ENCODE data around the gene VSTM2B.

The VSTM2B gene

DNA sequence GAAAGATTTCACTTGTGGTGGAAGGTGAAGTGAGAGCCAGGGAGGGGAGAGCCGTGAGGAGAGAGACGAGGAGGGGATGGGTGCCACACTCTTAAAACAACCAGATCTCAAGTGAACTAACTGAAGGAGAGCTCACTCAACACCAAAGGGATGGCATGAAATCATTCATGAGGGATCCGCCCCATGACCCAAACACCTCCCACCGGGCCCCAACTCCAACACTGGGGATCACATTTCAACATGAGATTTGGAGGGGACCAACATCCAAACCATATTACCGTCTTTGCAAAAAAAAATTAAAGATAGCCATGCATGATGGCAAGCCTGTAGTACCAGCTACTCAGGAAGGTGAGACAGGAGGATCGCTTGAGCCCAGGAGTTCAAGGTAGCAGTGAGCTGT lies 45.4 kb downstream of the VSTM2B start:
- DNase-seq, result no peak

DNA sequence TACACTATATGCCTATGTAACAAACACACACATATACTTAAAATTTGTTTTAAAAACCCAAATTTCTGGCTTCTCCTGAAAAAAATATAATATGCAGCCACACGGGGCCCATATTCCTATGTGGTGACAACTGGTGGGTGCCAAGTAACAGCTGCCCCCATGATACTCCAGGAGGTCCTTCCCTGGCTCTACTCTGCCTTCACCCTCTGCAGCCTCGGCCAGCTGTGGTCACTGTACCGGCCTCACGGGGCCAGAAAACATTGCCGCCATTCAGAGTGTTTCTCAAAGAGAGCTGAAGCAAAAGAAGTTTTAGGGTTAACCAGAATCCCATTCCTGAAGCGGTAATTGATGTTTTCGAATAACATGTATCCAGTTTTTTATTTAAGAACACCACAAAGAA lies 47.7 kb downstream of the VSTM2B start:
- no peak for DNase-seq

- no peak for DNase-seq
Observed at GRCh38 chr19:29574510-29574909, 48.7 kb downstream of the VSTM2B start.

- DNase-seq, result peak; percentile 35
Observed at GRCh38 chr19:29576046-29576606, 50.3 kb downstream of the VSTM2B start.

- DNase-seq, result peak; percentile 66
Observed at GRCh38 chr19:29576761-29577648, 51.2 kb downstream of the VSTM2B start.

DNA sequence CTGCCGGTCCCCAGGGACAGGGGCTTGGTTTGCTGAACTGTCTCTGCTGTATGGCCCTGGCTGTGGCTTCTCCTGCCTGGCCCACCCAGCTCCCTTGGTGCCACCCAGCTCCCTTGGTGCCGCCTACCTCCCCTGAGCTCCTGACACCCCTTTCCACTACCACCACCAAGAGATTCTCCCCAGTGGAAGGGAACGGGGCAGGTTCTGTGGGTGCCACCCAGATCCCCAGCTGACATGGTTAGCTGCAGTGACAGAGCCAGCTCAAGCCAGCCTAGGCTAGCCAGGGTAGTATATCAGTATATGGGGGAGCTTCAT lies 51.8 kb downstream of the VSTM2B start:
- no peak for DNase-seq

GRCh38 chr19:29578349-29578748 lies 52.6 kb downstream of the VSTM2B start:
- DNase-seq, result no peak

- no peak for DNase-seq
Observed at GRCh38 chr19:29579308-29579910, 53.6 kb downstream of the VSTM2B start.

DNA sequence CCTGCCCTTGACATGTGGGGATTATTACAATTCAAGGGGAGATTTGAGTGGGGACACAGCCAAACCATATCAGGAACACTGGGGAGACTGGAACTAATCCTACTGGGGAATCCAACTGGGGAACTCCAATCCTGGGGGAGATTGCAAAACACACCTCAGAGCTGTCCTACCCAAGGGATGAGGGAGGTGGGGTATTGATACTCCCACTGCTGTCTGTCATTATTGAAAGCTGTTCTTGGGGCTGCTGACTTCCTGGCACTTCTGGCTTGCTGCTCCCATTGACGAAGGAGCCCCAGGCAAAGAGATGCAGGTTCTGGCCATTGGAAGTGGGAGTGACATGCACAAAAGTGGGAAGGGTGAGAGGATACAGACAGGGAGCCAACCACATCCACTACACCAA lies 55.6 kb downstream of the VSTM2B start:
- no peak for DNase-seq

GRCh38 chr19:29583196-29583999 lies 57.6 kb downstream of the VSTM2B start:
- no peak for DNase-seq

- DNase-seq, result no peak
Observed at GRCh38 chr19:29586401-29586800, 60.6 kb downstream of the VSTM2B start.

GRCh38 chr19:29587059-29587458 lies 61.3 kb downstream of the VSTM2B start:
- DNase-seq, result no peak

DNA sequence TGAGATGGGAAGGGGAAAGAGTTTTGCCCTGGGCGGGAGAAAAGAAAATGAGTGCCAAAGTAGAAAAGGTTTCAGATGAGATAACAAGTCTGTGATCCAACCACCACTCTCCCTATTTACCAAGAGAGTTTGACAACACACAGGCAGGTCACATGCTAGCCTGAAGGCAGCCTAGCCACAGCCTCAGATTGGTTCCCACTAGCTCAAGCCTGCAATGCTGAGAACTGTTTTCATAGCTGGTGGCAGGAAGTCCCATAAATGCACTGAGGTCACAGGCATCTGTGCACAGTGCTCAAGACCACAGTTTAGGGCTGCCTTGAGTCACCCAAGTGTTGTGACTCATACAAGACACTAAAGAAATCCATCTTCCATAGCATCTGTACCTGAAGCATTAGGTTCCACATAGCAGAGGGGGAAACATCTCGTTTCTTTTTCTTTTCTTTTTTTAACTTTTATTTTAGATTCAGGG lies 61.8 kb downstream of the VSTM2B start:
- DNase-seq, result peak; percentile 75

DNA sequence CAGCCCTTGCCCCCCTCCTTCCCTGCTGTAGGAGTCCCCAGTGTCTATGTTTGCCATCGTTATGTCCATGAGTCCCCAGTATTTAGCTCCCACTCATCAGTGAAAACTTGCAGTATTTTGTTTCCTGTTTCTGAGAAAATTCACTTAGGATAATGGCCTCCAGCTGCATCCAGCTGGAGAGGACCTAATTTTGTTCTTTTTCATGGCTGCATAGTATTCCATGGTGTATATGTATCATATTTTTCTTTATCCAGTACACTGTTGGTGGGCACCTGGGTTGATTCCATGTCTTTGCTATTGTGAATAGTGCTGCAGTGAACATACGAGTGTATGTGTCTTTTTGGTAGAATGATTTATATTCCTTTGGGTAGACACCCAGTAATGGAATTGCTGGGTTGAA lies 62.3 kb downstream of the VSTM2B start:
- no peak for DNase-seq

DNA sequence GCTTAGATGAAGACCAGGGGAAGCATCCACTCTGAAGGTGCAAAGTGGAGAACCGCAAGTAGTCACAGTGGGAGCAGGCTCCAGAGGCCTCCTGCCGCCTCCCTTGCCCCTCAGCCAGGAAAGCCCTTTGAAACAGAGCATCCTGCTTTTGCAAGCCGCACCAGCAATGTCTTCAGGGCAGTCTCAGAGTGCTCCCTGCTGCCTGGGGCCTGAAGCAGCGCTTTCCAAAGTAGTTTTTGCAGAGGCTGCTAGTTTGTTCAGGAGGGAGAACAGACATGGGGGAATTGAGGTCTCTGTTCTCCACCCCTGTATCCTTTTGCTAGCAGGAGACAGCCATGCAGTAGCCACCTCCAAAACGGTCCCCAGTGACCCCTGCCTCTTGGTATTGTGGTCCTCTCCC lies 64.5 kb downstream of the VSTM2B start:
- DNase-seq, result no peak

GRCh38 chr19:29591670-29592069 lies 65.9 kb downstream of the VSTM2B start:
- DNase-seq, result no peak

GRCh38 chr19:29593869-29594268 lies 68.1 kb downstream of the VSTM2B start:
- DNase-seq, result no peak

GRCh38 chr19:29596080-29596727 lies 70.4 kb downstream of the VSTM2B start:
- no peak for DNase-seq

DNA sequence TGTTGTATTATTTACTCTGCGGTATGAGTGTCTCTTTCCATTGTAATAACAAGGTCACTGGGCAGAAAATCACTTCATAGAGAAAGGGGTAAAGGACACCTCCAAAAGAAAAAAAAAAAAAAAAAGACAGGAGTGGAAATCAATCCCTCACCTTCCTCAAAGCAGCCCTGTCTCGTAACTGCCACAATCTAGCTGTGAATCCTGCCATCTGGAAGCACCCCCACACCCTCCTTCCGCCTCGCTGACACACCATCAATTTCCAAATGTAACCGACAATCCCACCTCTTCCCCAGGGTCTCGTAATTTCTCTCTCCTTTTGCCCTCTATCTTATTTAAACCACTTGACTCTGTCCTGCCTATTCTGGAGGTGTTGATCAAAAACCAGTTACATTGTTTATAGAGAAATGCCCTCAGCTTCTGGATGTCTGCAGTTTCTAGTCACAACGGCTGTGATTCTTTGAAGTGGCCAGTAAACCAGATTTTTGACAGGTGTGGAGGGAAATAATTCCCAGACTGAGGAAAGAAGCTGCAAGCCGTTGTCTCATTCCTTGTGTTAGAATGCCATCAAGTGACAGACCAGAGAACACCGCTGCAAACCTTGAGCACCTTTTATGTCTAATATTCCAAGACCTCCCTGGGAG lies 71.2 kb downstream of the VSTM2B start:
- no peak for DNase-seq

GRCh38 chr19:29598036-29598435 lies 72.2 kb downstream of the VSTM2B start:
- DNase-seq, result no peak

GRCh38 chr19:29598496-29598895 lies 72.7 kb downstream of the VSTM2B start:
- no peak for DNase-seq

DNA sequence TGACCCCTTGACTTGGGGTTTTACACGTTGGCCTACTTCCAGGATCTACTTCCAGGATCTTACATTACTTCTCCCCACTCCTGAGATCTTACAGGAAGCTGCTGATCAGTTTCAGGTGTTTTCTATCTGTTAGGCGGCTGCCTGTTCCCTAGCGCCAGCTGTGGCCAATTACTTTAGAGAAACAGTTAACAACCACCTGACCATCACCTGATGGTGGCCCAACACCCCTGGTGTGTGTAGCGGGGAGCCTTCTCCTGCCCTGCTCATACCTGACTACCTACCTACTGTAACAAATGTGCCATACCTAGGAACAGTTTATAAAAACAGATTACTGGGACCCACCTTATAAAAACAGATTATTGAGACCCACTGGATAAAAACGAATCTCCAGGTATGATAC lies 77.5 kb downstream of the VSTM2B start:
- DNase-seq, result no peak
